ENCODE measurements around the gene SLC12A7.
"Not testable (repeated sequence)": the region's sequence is repeated elsewhere in the genome, so short reads cannot be mapped to it uniquely, and the experiment has no call there.

The SLC12A7 gene

DNA sequence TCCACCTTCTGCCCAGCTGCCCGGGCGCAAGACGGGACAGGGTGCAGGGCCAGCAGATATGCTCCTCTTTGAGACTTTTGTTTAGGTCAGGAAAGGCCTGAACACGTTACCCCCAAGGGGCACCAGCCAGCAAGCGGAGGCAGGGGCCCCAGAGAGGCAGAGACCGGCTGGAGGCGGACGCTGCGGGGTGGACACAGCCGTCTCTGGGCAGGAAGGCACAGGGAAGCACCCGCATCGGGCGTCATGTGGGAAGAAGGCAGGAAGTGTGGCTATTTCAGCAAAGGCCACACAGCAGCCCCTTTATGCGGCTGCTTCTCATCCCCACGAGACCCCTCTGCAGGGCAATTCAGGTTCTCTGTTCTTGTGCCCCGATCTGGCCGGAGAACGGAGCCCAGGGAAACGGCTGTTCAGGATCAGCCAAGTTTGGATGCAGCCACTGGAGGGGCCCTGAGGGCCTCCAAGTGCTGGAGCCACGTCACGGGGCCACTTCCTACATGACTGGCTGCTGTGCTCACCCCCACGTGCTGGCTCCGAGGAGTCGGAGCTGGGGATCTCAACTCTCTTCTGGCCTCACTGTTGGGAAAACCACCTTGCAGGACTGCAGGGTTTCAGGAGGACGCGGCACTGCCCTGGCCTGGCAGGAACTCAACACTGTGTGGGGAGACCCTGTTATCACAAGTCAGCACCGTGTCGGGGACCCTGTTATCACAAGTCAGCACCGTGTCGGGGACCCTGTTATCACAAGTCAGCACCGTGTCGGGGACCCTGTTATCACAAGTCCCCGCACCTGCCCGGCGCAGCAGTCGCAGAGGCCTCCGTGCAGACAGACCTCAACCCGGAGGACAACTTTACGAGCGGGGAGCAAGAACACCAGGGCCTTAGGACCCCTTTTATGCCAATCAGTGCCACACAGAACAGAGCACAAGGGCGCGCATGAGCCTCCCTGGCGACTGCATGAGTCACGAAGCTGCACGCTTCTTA lies 44.4 kb downstream of the SLC12A7 start:
- H3K4me3 ChIP-seq (ENCODE audit: low read length), result no peak overlapping the region
- WGBS (ENCODE audit: insufficient coverage, insufficient read length), result no CpG with 5 or more reads among the region's 45 CpGs
- DNase-seq (ENCODE audit: low read depth, low spot score), result no peak
- no peak overlapping the region for H3K27ac ChIP-seq (ENCODE audit: low read length)
- H3K4me1 ChIP-seq (ENCODE audit: control insufficient read depth, insufficient read depth, low read length), result no peaks in the 10 kb centered on the region
- H3K9me3 ChIP-seq (ENCODE audit: control insufficient read depth, insufficient read depth, low read length), result no peaks in the 10 kb centered on the region; the same call in 1 of the 2 replicates
- peaks cover 23% of the 10 kb centered on the region for H3K36me3 ChIP-seq (ENCODE audit: control insufficient read depth, insufficient read depth, low read length)
- H3K27me3 ChIP-seq (ENCODE audit: control insufficient read depth, insufficient read depth, low read length), result no peaks in the 10 kb centered on the region

GRCh38 chr5:1066676-1067075 lies 45.2 kb downstream of the SLC12A7 start:
- no peaks in the 10 kb centered on the region for H3K4me1 ChIP-seq (ENCODE audit: control insufficient read depth, insufficient read depth, low read length)
- no peak overlapping the region for H3K27ac ChIP-seq (ENCODE audit: low read length)
- H3K36me3 ChIP-seq (ENCODE audit: control insufficient read depth, insufficient read depth, low read length), result peaks cover 25% of the 10 kb centered on the region
- WGBS (ENCODE audit: insufficient coverage, insufficient read length), result no CpG with 5 or more reads among the region's 12 CpGs
- H3K4me3 ChIP-seq (ENCODE audit: low read length), result no peak overlapping the region
- H3K9me3 ChIP-seq (ENCODE audit: control insufficient read depth, insufficient read depth, low read length), result no peaks in the 10 kb centered on the region; the same call in 1 of the 2 replicates
- H3K27me3 ChIP-seq (ENCODE audit: control insufficient read depth, insufficient read depth, low read length), result no peaks in the 10 kb centered on the region
- no peak for DNase-seq (ENCODE audit: low read depth, low spot score)

DNA sequence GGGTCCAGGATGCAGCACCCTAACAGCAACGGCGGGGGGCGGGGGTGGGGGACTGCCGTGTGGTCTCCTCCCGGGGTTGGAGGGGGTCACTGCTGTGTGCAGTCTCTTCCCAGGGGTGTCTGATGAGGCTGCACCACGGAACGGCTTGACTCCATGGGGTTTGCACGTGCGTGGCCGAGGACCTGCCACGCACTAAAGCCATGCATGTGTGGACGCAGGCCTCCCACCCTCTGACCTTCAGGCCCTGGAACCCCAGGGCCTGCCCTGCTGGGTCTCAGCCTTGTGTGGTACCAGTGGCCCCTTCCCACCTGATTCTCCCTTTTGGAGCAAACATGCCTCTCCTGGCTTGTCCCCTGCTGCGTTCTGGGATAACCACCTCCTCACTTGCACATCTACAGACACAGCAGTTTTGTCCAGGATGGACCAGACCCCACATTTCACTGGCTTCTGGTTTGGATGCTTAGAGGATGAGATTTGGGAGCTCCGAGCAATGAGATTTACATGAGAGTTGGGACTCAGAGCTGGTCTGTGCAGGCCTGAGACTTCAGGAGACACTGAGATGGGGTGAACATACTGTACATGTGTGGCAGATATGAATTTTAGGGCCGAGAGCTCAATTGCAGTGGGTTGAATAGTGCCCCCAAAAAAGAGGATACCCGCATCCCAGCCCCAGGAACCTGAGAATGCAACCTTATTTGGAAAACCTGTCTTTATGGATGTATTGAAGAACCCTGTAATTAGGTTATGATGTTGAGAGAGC lies 45.8 kb downstream of the SLC12A7 start:
- Histone ChIP-seq H3K36me3 (ENCODE audit: control insufficient read depth, insufficient read depth, low read length) (peaks cover 25% of the 10 kb centered on the region), H3K27ac (ENCODE audit: low read length) (no peak overlapping the region), H3K27me3 (ENCODE audit: control insufficient read depth, insufficient read depth, low read length) (no peaks in the 10 kb centered on the region), H3K4me1 (ENCODE audit: control insufficient read depth, insufficient read depth, low read length) (no peaks in the 10 kb centered on the region), H3K4me3 (ENCODE audit: low read length) (no peak overlapping the region), H3K9me3 (ENCODE audit: control insufficient read depth, insufficient read depth, low read length) (no peaks in the 10 kb centered on the region; the same call in 1 of the 2 replicates)
- WGBS (ENCODE audit: insufficient coverage, insufficient read length), result no CpG with 5 or more reads among the region's 16 CpGs
- DNase-seq (ENCODE audit: low read depth, low spot score), result no peak

GRCh38 chr5:1065143-1065750 lies 46.6 kb downstream of the SLC12A7 start:
- Histone ChIP-seq H3K9me3 (ENCODE audit: control insufficient read depth, insufficient read depth, low read length) (no peaks in the 10 kb centered on the region; the same call in 1 of the 2 replicates), H3K36me3 (ENCODE audit: control insufficient read depth, insufficient read depth, low read length) (peaks cover 29% of the 10 kb centered on the region), H3K27me3 (ENCODE audit: control insufficient read depth, insufficient read depth, low read length) (no peaks in the 10 kb centered on the region), H3K4me1 (ENCODE audit: control insufficient read depth, insufficient read depth, low read length) (no peaks in the 10 kb centered on the region), H3K27ac (ENCODE audit: low read length) (no peak overlapping the region), H3K4me3 (ENCODE audit: low read length) (no peak overlapping the region)
- no peak for DNase-seq (ENCODE audit: low read depth, low spot score)
- WGBS (ENCODE audit: insufficient coverage, insufficient read length), result no CpG with 5 or more reads among the region's 26 CpGs

GRCh38 chr5:1064383-1065142 lies 47.3 kb downstream of the SLC12A7 start:
- H3K4me1 ChIP-seq (ENCODE audit: control insufficient read depth, insufficient read depth, low read length), result no peaks in the 10 kb centered on the region
- peaks cover 35% of the 10 kb centered on the region for H3K36me3 ChIP-seq (ENCODE audit: control insufficient read depth, insufficient read depth, low read length)
- no peak for DNase-seq (ENCODE audit: low read depth, low spot score)
- no peak overlapping the region for H3K27ac ChIP-seq (ENCODE audit: low read length)
- 89% methylated on average over 3 of the region's 49 CpGs for WGBS (ENCODE audit: insufficient coverage, insufficient read length)
- no peaks in the 10 kb centered on the region; the same call in 1 of the 2 replicates for H3K9me3 ChIP-seq (ENCODE audit: control insufficient read depth, insufficient read depth, low read length)
- no peaks in the 10 kb centered on the region for H3K27me3 ChIP-seq (ENCODE audit: control insufficient read depth, insufficient read depth, low read length)
- H3K4me3 ChIP-seq (ENCODE audit: low read length), result no peak overlapping the region

GRCh38 chr5:1063661-1064382 lies 48.0 kb downstream of the SLC12A7 start:
- no peak for DNase-seq (ENCODE audit: low read depth, low spot score)
- Histone ChIP-seq H3K27me3 (ENCODE audit: control insufficient read depth, insufficient read depth, low read length) (no peaks in the 10 kb centered on the region), H3K36me3 (ENCODE audit: control insufficient read depth, insufficient read depth, low read length) (peaks cover 40% of the 10 kb centered on the region), H3K4me1 (ENCODE audit: control insufficient read depth, insufficient read depth, low read length) (no peaks in the 10 kb centered on the region), H3K9me3 (ENCODE audit: control insufficient read depth, insufficient read depth, low read length) (no peaks in the 10 kb centered on the region; the same call in 1 of the 2 replicates), H3K27ac (ENCODE audit: low read length) (no peak overlapping the region), H3K4me3 (ENCODE audit: low read length) (no peak overlapping the region)
- WGBS (ENCODE audit: insufficient coverage, insufficient read length), result no CpG with 5 or more reads among the region's 56 CpGs

DNA sequence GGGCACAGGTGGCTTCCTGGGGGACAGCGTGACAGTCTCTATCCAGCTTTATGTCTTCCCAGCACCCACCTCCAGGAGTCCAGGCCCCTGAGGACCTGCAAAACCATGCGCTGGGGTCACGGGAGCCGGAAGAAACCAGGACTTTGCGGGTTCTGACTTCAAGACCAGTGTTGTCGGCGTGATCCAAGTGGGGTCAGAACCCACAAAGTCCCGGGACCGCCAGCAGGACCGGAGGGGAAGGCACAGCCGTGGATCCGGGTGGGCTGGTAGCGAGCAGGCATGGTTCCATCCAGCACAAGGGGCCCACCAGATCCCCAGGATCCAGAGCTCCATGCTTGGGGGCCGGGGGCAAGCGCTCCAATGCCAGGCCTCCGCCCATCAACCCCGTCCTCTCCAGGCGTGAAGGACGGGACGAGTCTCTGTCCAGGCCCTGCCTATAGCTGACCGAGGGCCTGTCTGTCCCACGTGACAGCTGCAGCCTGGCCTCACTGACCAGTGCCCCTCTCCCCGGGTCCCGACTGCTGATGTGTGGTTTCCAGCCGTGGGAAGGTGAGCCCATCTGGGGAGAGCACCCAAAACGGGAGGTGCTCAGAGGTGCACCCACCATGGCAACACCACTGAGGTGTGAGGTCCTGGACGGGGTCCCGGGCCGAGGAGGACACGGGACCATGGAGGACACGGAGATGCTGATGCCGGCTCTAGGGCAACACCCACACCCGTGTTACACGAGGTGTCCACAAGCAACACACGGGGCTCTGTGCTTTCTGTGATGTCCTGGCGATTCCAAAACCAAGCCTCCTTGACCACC lies 48.9 kb downstream of the SLC12A7 start:
- no peak for DNase-seq (ENCODE audit: low read depth, low spot score)
- Histone ChIP-seq H3K4me1 (ENCODE audit: control insufficient read depth, insufficient read depth, low read length) (no peaks in the 10 kb centered on the region), H3K36me3 (ENCODE audit: control insufficient read depth, insufficient read depth, low read length) (peaks cover 40% of the 10 kb centered on the region), H3K27ac (ENCODE audit: low read length) (no peak overlapping the region), H3K4me3 (ENCODE audit: low read length) (no peak overlapping the region), H3K9me3 (ENCODE audit: control insufficient read depth, insufficient read depth, low read length) (no peaks in the 10 kb centered on the region; the same call in 1 of the 2 replicates), H3K27me3 (ENCODE audit: control insufficient read depth, insufficient read depth, low read length) (no peaks in the 10 kb centered on the region)
- no CpG with 5 or more reads among the region's 36 CpGs for WGBS (ENCODE audit: insufficient coverage, insufficient read length)

DNA sequence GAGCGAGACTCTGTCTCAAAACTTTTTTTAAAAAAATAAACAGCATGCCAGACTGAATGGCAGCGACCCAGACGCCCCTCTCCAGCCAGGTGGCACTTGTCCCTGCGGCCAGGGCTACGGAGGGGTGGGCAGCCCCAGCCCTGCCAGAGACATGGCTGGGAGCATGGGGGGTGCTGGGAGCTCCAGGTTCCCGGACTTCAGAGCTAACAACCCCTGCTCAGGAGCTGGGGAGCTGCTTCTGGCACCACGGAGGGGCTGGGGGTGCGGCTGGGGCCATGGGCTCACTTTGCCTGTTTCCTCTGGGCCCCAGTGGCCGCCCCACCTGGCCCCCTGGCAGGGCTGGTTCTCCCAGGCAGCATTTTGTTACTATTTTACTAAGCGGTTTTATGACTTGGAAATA lies 49.9 kb downstream of the SLC12A7 start:
- no peaks in the 10 kb centered on the region; the same call in 1 of the 2 replicates for H3K9me3 ChIP-seq (ENCODE audit: control insufficient read depth, insufficient read depth, low read length)
- H3K4me1 ChIP-seq (ENCODE audit: control insufficient read depth, insufficient read depth, low read length), result no peaks in the 10 kb centered on the region
- DNase-seq (ENCODE audit: low read depth, low spot score), result no peak
- H3K4me3 ChIP-seq (ENCODE audit: low read length), result no peak overlapping the region
- H3K36me3 ChIP-seq (ENCODE audit: control insufficient read depth, insufficient read depth, low read length), result peaks cover 44% of the 10 kb centered on the region
- H3K27me3 ChIP-seq (ENCODE audit: control insufficient read depth, insufficient read depth, low read length), result no peaks in the 10 kb centered on the region
- WGBS (ENCODE audit: insufficient coverage, insufficient read length), result no CpG with 5 or more reads among the region's 10 CpGs
- no peak overlapping the region for H3K27ac ChIP-seq (ENCODE audit: low read length)

DNA sequence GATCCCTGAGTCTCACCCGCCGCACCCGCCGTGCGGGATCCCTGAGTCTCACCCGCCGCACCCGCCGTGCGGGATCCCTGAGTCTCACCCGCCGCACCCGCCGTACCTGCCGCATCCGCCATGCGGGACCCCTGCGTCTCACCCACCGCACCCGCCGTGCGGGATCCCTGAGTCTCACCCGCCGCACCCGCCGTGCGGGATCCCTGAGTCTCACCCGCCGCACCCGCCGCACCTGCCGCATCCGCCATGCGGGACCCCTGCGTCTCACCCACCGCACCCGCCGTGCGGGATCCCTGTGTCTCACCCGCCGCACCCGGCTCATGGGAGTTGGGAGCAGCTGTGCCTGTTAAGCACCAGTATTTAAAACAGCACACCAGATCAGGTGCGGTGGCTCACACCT lies 50.6 kb downstream of the SLC12A7 start:
- peaks cover 45% of the 10 kb centered on the region for H3K36me3 ChIP-seq (ENCODE audit: control insufficient read depth, insufficient read depth, low read length)
- not testable (repeated sequence) for H3K4me3 ChIP-seq (ENCODE audit: low read length); DNase-seq (ENCODE audit: low read depth, low spot score); H3K27ac ChIP-seq (ENCODE audit: low read length); H3K4me1 ChIP-seq (ENCODE audit: control insufficient read depth, insufficient read depth, low read length); H3K9me3 ChIP-seq (ENCODE audit: control insufficient read depth, insufficient read depth, low read length); H3K27me3 ChIP-seq (ENCODE audit: control insufficient read depth, insufficient read depth, low read length)
- no CpG with 5 or more reads among the region's 43 CpGs for WGBS (ENCODE audit: insufficient coverage, insufficient read length)
